Subcutaneous adipose tissue (tissue), 4 donors: Measurements from ENCODE around the gene YIPF2. TPM values are rescaled to one million over a fixed set of nuclear protein-coding genes. Genes with fewer than 3 reads are reported as not detected.

Experiments
- CTCF ChIP-seq: fragments of 450-650 bp; IDR thresholded peaks from one replicate; pipeline ENCODE4 v1.5.1; 2016; ENCODE audit warnings: low read depth, mild to moderate bottlenecking, control low read depth, antibody characterized with exemption, moderate library complexity
- total RNA-seq, 4 donors: library from RNA; depleted of rRNA; stranded (reverse); fragments of >200 nt; gene quantifications; one replicate each; pipeline ENCODE4 v1.1.0, GENCODE V29; 2016

The YIPF2 gene
- total RNA-seq, 4 donors from 2014 or later, result 25.9 to 44.6 (median 35.6) TPM

DNA sequence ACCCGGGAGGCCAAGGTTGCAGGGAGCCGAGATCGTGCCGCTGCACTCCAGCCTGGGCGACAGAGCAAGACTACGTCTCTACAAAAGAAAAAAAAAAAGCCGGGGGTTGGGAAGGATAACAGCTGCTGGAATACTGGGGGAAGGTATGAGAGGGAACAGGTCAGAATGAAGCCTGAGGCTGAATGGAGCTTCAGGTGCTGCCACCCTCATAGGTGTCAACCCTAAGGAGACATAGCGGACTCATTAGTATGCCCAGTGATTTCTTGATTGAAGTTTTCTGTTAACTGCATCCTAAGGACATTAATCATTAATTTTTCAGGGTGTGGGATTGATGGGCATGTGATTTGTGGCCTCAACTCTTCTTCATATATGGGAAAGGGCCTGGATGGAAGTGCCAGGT lies 38.4 kb upstream of the YIPF2 start:
- TF ChIP-seq CTCF, result no peak

DNA sequence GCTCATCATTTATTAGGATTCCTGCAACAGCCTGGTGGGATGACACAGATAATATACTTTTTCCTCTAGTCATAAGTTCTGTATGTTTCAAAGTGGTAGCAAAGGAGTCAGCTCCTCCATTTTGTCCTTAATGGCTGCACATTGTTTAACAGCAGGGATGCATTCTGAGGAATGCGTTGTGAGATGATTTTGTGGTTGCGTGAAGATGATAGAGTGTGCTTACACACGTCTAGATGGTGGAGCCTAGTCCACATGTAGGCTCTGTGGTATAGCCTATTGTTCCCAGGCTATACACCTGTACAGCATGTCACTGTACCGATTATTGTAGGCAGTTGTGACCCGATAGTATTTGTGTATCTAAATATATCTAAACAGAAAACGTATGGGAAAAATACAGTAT lies 37.0 kb upstream of the YIPF2 start:
- TF ChIP-seq CTCF, result no peak

DNA sequence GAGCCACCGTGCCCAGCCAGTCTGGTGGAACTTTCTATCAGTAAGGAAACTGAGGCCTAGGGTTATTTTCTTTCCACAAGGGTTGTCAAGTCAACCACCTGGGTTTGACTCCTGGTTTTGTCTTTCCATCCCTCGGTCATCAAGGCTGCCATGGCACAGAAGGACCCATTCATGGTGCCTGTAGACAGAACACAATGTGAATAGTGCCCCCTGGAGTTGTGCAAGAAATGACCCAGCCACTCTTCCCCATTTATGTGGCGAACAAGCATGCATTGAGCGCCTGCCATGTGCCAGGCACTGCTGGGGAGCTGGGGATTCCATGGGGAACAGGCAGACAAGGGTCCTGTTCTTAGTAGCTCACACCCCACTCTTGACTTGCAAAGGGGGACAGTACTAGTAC lies 36.5 kb upstream of the YIPF2 start:
- TF ChIP-seq CTCF, result no peak

- no peak for TF ChIP-seq CTCF
Observed at GRCh38 chr19:10963865-10964264, 35.4 kb upstream of the YIPF2 start.

GRCh38 chr19:10962863-10963262 lies 34.4 kb upstream of the YIPF2 start:
- TF ChIP-seq CTCF, result no peak

- no peak for TF ChIP-seq CTCF
Observed at GRCh38 chr19:10961073-10961860, 32.8 kb upstream of the YIPF2 start.

- TF ChIP-seq CTCF, result no peak
Observed at GRCh38 chr19:10960314-10961072, 32.1 kb upstream of the YIPF2 start, which contains the start of gene SMARCA4. SMARCA4 (plus strand) TSS chr19:10961030; CDS start chr19:10984152, 23,122 bp downstream.
